AG08396 (cell line): ENCODE results near the gene KRTAP1-4.
"Not testable (repeated sequence)": the region's sequence is repeated elsewhere in the genome, so short reads cannot be mapped to it uniquely, and the experiment has no call there.

ENCODE experiments used
- DNase-seq: peaks from one replicate; pipeline ENCODE4 v3.0.0; 2012; ENCODE audit warnings: low spot score, mixed read lengths

Gene KRTAP1-4

GRCh38 chr17:41003926-41004325, 26.1 kb downstream of the KRTAP1-4 start:
- no peak for DNase-seq

GRCh38 chr17:41002814-41003213, 27.2 kb downstream of the KRTAP1-4 start:
- DNase-seq = no peak

GRCh38 chr17:41001795-41002194, 28.2 kb downstream of the KRTAP1-4 start:
- no peak for DNase-seq

- not testable (repeated sequence) for DNase-seq
These were observed 30.4 kb downstream of the KRTAP1-4 start, which contains the start of gene KRTAP3-2 for GRCh38 chr17:40999563-40999962. KRTAP3-2 (minus strand) TSS chr17:40999906; CDS start chr17:40999853, 53 bp downstream.

- DNase-seq = no peak
These were observed 32.6 kb downstream of the KRTAP1-4 start for GRCh38 chr17:40997361-40997760.

GRCh38 chr17:40996829-40997228, 33.2 kb downstream of the KRTAP1-4 start:
- DNase-seq = no peak

- no peak for DNase-seq
These were observed 34.9 kb downstream of the KRTAP1-4 start for GRCh38 chr17:40995116-40995515.

GRCh38 chr17:40993839-40994238, 36.2 kb downstream of the KRTAP1-4 start, which contains the start of gene KRTAP3-3:
KRTAP3-3 (minus strand) TSS chr17:40994164; CDS start chr17:40994097, 67 bp downstream.
- no peak for DNase-seq

- DNase-seq = no peak
These were observed 36.9 kb downstream of the KRTAP1-4 start for GRCh38 chr17:40993084-40993483.

- no peak for DNase-seq
These were observed 37.3 kb downstream of the KRTAP1-4 start for GRCh38 chr17:40992666-40993065.

- no peak for DNase-seq
These were observed 43.1 kb downstream of the KRTAP1-4 start for GRCh38 chr17:40986920-40987319.

- DNase-seq = no peak
These were observed 45.8 kb downstream of the KRTAP1-4 start, which contains the start of gene KRT40 for GRCh38 chr17:40984226-40984625. KRT40 (minus strand) TSS chr17:40984326; CDS start chr17:40984273, 53 bp downstream.

- no peak for DNase-seq
These were observed 48.9 kb downstream of the KRTAP1-4 start for GRCh38 chr17:40981115-40981514.

GRCh38 chr17:40980596-40980995, 49.4 kb downstream of the KRTAP1-4 start:
- peak; percentile 64 for DNase-seq

- DNase-seq = no peak
These were observed 49.9 kb downstream of the KRTAP1-4 start for GRCh38 chr17:40980117-40980516.
